CD4-positive, alpha-beta T cell treated with Interleukin-6 at 100 ng/mL for 8 hours (primary cell): Measurements from ENCODE around the gene APBA2.

ENCODE experiments used
- DNase-seq: peaks from one replicate; pipeline ENCODE4 v3.0.0-alpha.2; 2020; ENCODE audit warnings: mixed read lengths, low spot score

The APBA2 gene

DNA sequence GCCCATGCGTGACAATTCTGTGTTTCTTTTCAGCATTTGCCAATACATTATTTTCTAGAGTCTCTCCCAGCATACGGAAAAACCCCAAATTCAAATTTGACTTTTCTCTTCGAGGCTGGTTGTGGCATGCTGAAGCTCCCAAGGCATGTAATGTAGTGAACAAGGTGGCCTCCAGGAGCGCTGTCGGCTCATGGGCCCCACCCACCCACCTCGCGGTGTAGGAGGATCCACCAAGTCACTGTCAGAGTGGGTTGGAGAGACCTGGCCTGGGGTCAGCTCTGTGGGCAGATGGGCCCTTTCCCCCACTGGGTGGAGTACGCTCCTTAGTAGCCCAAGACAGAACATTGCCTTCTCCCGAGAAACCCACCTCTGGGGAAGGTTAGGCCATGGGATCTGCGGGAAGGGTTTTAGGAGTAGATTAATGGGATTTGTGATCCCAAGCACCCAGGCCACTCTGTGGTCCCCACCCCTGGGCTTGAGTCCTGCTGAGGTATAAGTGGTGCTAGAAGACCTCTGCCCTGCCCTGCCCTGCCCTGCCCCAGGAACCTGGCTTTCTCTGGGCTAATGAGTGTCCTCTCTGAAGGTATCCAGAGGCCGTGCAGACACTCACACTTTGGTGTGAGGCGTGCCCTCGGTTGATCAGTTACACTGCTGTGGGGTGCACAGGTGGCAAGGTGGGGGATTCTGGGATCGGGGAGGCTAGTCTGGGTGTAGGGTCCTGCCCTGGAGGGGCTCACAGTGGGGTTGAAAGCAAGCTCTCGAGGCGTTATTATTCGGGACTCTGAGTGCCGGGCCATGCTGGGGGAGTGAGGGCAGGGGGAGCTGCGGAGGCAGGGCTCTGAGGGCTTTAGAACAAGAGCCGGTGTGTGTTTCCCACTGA is 97.9 kb downstream of the APBA2 start:
- DNase-seq = no peak

DNA sequence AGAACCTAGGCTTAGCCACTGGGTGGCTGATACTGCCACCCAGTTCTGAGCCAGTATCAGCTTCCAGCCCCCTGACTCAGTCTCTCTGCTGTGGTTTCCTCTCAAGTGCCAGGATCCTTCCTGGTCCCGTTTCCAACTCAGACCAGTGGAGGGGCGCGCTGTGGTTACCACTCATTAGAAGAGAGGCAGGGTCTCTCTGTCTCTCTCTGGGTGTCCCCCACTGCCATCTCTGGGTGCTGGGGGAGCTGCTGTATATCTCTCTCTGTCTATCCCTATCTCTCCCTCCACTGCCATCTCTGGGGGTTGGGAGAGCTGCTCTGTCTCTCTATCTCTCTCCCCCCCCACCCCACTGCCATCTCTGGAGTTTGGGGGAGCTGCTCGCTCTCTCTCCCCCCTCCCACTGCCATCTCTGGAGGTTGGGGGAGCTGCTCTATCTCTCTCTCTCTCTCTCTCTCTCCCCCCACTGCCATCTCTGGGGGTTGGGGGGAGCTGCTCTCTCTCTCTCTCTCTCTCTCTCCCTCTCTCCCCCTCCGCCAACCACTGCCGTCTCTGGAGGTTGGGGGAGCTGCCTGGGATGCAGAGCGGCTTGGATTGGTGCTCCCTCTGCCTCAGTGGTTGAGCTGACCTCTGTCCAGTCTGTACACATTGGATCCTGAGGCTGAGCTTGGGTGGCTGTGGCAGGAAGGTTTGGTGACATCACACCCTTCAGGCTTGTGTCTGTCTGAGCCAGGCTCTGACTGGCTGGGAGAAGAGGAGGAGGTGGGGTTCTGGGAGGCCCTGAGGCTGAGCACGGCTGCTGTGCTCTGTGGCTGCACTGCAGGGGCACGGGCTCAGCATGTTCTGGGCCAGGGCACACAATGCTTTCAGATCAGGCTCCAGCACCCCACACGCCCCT is 98.9 kb downstream of the APBA2 start:
- no peak for DNase-seq

DNA sequence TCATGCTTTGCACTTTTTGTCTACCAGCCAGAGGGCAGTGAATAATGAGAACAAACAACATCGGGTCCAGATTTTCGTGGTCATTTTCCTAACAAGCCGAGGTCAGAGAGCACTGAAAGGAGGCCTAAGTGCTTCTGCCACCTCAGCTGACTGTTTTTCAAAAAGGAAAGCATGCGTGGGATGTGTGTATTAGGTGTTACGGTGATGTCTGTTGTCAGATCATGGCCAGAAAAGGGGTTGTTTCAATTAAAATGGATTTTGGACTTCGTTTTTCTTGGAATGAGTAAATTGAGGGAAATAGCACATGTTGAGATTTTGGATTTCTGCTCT is 99.5 kb downstream of the APBA2 start:
- DNase-seq = no peak

DNA sequence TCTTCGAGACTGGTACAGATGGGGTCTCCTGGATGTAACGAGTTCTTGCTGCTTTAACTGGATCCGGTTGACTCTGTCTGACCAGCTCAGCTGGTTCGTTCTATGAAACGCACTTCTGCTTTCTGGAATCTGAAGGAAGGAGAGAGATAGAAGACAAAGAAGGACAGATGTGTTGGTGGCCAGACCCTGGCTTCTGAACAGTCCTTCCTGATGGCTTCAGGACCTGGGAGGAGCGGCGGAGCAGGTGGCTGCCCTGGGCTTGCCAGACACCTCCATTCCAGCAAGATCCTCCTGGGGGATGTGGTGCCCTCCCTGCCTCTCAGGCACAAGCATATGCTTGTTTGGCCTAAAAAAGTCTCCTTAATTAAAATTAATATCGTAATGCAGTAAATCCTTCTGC is 99.9 kb downstream of the APBA2 start:
- DNase-seq = no peak

DNA sequence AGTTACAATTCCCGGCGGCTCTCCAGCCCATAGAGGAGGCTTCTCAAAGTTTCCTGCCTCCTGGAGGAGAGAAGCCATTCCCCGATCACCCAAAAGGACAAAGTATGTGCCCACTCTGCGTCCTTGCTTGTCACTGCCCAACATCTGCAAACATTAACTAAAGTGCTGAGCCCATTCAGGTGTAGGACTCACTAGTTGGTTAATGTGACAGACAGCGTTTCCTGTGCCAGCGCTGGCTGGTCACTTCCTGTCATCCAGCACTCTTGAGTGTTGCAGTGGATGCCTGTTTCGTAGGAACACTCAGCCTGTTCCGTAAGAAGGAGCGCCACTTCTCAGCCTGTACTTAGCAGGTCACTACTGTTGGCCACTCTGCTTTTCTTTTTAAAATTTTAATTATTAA is 100.3 kb downstream of the APBA2 start:
- no peak for DNase-seq

DNA sequence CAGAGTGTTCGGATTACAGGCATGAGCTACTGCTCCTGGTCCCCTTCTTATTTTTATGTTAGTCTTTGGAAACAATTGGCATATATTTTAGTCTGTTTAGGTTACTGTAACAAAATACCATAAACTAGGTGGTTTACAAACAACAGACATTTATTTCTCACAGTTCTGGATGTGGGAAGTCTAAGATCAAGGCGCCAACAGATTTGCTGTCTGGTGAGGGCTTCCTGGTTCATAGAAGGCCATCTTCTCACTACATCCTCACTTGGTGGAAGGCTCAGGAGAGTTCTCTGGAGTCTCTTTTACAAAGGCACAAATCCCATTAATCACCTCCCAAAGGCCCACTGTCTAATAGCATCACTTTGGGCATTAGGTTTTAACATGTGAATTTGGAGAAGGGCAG is 101.0 kb downstream of the APBA2 start:
- DNase-seq = no peak

DNA sequence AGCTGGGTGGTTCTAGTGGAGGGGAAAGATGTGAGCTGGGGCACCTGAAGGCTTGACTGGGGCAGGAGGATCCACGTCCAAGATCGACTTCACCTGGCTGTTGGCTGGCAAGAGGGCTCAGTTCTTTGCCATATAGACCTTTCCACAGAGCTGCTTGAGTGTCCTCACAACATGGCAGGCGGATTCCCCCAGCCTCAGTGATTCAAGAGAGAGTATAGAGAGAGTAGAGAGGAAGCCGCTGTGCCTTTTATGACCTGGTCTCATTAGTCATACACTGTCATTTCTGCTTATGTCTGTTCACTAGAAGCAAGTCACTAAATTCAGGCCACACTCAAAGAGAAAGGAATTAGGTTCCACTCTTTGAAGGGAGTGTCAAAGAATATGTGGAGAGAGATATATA is 101.6 kb downstream of the APBA2 start:
- DNase-seq = no peak

DNA sequence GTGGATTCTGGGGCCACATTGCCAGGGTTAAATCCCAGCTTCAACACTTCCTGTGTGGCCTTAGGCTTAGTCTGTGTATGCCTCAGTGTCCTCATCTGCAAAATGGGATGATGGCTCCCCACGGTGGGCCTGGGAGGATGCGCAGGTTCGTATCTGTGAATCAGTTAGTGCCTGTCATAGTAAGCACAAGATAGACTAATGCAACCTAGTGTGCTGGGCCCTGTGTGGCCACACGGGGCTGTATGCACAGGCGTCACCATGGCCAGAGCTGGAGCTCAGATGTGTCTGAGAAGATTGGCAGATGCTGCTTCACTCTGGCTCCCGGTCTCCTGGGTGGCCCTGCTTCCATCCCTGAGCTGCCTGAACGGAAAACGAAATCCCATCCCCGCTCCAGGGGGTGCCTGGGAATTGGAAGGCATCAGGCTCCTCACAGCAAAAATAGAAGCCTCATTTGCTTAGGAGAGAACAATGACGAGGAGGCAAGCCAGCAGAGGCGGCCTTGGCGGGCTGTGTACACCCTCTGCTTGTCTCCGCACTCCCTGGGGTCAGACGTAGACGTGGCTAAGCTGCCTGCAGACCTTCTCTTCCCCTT is 103.6 kb downstream of the APBA2 start:
- DNase-seq = no peak

DNA sequence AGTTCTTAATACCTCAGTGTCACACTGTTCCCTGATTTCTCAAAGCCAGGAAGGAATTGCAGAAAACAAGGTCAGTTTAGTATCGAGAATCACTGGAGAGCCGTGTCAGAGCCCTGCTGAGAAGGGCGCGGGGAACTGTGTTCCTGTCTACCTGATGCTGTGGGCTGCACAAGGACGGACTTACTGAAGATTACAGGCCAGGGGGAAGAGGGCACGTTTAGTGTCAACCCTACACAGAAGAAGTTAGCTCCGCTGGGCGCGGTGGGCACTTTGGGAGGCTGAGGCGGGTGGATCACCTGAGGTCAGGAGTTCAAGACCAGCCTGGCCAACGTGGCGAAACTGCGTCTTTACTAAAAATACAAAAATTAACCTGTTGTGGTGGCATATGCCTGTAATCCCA is 104.1 kb downstream of the APBA2 start:
- no peak for DNase-seq

DNA sequence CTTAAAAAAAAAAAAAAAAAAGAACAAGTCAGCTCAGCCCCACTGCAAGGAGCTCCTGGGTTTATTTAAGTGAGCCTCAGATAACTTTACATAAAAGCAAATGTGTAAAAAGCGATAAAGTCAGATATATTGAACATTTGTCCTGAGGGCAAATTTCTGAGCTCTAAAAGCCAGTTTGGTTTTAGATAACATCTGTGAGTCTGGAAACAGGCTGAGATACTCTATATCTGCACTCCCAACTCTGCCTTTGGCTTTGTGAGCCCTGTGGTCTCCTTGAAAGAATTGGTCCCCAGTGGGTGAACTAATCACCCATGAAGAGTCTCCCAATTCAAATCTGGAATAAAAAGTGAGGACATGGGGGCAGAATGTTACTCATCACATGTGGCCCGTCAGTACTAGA is 104.6 kb downstream of the APBA2 start:
- no peak for DNase-seq

DNA sequence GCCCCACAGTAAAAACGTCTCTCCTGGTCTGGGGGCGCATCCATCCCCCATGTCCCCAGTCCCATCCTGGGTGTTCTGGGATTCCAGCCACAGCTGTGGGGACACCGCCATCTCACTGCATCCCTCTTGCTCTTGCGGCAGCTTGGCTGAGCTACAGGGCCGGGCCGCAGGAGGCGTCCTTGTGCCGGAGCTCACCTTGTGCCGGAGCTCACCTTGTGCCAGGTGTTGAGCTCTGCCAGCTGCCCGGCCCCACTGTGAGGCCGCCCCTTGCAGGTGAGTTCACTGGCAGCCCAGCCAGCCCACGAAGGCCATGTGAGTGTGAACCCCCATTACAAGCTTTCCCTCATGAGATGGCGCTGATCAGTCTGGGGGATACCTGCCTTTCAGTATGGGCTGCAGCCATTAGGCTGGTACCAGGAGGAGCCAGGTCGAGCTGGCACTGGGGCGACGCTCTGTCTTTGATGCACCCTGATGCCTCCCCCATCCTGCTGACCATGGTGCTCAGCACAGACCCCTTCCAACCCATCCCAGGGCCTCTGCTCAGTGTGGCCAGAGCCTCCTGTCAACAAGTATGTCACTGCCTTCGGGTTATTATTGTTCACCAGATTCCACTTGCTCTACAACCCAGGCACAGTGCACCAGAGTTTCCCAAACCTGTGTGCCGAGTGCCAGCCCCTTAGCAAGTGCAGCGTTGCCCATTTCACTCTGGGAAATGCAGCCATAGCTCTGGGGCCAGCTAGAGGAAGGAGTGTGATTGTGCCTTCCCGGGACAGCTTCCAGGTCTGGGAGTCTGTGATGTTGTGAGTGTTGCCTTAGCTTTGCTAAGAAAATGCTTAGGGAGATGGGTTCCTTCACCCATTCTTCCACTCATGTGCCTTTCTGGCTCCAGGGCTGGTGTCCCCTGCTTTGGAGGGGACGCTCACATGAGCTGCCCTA is 105.7 kb downstream of the APBA2 start:
- DNase-seq = no peak

DNA sequence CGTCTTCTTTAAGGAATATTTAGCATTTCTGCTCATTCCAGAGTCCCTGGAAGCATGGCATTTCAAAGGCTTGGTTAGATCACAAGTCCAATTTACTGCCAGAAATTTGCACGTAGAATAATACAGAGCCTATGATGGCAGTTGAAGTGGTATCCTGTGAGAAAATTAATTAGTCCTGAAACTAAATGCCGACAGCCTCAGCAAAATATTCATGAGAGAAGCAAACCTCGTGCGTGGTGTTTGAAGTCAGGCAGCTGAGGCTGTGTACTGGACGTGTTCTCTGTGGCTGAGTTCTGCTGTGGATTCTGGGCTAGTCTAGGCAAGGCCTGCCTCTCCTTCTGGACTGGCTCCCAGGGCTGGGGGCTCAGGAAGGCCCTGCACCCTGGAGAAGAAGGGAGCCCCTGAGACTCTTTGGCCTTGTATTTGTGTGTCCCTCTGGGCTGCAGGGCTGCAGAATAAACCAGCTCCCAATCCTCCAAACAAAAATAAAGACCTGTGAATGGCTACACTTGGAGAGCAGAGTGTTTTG is 106.6 kb downstream of the APBA2 start:
- DNase-seq = no peak

DNA sequence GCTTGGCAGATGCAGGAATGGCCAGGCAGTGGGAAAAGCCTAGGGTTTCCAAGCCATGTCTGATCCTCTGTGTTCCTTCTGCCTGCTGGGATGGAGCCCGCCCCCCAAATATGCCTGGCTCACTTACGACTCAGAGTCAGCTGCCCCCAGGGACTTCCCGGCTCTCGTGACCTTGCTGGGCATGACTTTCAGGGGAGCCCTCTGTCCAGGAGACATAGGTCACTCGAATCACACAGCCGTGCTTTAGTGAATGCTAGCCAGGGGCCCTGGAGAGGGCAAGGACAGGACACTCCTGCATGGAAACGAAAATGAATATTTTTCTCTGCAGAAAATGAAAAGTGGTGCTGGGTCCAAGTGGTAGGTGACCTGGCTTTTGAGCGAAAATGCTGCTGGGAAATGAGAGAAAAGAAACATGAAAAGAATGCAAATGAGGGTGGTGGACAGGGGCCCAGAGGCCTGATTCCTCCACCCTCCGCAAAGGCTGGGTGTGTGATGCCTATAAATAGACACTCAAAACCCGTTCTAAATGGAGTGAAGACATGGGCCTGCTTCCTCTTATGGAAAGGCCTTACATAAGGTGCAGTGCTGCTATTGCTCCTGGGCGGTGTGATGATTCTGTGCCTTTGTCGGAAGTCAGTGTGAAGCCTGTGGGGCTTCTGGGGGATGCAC is 107.4 kb downstream of the APBA2 start:
- DNase-seq = no peak

DNA sequence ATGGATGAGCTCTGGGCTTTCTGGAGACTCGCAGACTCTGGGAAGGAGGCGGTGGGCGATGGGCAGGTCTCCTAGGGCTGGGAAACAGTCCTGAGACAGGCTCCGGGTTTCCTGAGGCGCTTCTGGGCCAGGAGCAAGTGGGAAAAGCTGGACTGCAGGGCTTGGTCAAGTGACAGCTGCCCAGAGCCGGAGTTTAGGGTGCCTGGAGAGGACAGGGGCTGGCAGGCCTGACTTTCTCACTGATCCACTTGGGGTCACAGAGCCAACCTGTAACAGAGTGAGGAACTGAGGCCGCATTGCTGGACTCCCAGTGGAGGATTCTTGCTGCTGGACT is 107.9 kb downstream of the APBA2 start:
- DNase-seq = no peak

DNA sequence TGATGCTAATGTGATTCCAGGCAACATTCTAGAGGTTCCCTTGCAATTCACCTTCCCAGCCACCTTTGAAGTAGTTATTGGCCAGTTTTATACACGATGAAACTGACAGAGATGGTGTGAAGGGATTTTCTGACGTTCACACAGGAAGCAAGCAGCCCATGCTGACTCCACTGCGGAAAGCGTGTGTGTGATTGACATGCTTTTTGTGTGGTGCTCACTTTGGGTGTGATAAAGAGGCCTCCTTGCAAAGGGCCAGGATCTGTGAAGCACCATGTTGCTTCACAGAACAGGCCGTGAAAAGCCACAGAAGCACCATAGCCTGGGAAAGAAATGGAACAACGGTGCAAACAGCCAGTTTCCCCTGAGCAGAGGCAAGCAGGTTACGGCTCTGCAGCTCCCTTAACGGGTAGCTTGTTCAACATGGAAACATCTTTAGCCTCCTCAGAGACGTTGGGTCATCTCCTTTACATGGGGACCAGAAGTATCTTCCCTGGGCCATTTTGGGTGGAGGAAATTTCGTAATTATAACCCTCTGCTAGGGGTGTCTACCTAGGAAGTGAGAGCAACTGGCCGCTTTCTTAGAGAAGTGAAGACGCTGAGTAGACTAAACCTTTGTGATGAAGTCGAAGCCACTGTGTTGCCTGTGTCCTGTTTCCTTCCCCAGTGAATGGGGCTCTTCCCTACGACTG is 108.5 kb downstream of the APBA2 start:
- DNase-seq = no peak

DNA sequence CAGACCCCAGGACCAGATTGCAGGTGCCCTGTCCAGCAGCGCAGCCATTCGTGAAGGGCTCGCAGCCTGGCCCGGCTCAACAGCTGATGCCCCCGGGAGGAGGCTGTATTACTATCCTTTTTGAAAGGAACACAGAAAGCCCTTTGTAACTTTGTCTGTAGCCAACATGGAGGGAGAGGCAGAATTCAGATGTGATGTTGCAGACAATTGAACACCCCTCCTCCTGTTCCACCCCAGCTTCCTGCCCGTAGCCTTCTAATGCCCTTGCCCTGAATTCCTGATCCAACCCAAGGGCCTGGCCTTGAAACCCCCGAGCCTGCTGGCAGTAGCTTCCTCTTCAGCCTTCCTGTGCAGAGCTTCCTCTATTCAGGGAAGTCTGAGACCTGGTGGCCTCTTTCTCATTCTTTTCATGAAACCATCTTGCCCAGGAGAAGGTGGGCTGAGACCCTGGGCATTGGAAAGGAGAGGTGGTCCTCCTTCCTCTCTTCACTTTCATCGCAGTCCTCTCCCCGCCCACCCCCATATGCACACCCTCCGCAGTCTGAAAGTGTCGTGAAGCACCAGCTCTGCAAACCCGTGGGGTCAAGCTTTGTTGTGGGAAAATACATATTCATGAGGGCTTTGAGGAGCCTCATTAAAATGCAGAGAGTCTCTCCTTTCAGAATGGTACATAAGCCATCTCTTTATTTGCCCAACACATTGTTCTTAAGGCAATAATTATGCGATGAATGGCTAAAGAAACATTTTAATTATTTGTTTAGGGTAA is 109.2 kb downstream of the APBA2 start:
- no peak for DNase-seq

DNA sequence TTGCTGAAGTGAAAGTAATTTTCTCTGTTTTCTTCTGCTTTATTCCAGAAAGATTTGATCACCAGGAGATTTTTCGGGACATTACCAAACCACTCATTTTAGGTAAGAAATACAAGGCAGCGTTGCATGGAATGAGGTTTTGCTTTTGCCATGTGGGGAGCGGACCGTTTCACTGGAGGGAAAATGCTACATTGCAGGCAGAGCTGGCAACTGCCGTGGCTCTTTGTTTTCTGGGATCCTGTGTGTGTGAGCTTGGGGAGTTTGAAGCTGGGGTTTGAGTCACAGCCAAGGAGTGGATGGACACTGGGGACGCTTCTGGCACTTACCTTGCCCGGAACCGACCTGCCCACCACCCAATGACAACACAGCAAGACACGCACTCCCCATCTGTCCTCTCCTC is 109.9 kb downstream of the APBA2 start:
- DNase-seq = no peak

DNA sequence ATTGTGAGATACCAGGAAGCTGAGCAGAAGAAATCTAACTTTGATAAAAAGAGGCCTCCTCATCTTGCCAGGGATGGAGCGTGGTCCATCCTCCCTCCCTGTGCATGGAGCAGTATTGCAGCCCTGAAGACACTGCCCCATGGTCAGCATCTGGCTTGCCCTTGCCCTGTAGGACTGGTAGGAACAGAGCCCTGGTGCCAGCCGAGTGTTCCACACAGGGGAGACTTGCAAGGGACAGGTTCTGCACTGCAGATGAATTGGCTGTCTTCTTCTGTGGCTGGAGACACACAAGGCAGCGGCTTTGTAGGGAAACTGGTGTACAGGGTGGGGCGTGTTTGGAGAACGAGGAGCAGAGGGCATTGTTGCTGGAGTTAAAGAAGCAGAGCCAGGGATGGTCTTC is 110.5 kb downstream of the APBA2 start:
- no peak for DNase-seq

DNA sequence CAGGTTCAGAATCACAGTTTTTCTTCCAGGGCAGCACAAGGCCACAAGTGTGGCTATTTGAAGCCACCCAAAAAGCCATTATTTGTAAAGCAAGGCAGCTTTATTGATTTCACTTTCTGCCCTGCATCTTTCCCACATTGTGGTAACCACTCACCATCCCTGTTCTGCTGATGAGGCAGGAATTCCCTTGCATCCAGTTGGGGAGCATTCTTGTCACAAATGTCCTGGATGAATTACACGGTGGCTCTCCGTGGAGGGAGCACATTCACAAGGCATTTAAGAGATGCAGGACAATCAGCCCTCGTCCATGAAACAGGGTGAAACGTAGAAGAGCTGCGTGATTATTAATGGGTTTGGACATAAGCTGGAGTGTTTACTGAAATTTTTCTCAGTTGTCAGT is 111.2 kb downstream of the APBA2 start:
- DNase-seq = no peak

DNA sequence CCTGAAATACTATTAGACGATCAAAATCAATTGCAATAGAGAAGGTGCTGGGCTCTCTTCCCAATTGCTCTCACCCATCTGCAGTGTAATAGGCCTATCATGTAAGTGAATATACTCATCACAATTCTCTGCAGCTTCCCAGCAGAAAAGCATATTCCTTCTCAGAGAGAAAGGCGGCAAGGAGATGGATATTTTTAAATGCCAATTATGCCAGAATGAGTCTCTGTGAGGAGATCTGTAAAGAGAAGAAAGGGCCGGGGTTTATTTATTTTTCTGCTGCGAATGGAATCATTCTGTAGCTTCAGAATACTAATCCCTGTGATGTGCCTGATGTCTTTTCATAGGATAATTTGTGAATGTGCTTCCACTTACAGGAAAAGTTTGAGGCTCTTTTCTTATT is 112.0 kb downstream of the APBA2 start:
- no peak for DNase-seq
